ENCODE measurements around the gene ELOVL5. TPM values are rescaled to one million over a fixed set of nuclear protein-coding genes. Genes with fewer than 3 reads are reported as not detected.

The ELOVL5 gene
- total RNA-seq, 1 donor from 2014 or later: 185 TPM

DNA sequence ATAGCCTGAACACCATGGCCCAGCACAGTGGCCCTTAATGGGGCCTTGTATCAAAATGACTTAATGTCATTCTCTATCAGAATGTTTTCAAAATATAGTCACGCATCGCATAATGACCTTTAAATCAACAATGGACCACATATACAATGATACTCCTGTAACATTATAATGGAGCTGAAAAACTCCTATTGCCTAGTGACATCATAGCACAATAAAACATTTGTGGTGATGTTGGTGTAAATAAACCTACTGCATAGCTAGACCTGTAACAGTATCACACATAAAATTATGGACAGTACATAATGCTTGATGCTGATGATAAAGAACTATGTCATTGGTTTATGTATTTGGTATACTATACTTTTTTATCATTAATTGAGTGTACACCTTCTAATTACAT is 9.3 kb downstream of the ELOVL5 start:
- H3K9ac ChIP-seq: no peak overlapping the region
- H3K4me1 Mint-ChIP-seq: peaks cover 25% of the 10 kb centered on the region
- peaks cover 4% of the 10 kb centered on the region for H3K27me3 Mint-ChIP-seq (ENCODE audit: insufficient read depth, low read depth)
- no peaks in the 10 kb centered on the region for H3K36me3 ChIP-seq
- no peak overlapping the region for H3K4me3 Mint-ChIP-seq
- peaks cover 9% of the 10 kb centered on the region for H3K9me3 Mint-ChIP-seq
- no peak overlapping the region for H3K4me3 ChIP-seq
- no peaks in the 10 kb centered on the region for H3K27me3 ChIP-seq
- peaks cover 100% of the 10 kb centered on the region for H4K20me1 ChIP-seq (ENCODE audit: low read depth)
- H3K4me2 ChIP-seq: no peak overlapping the region
- peaks cover 100% of the 10 kb centered on the region for H3K79me2 ChIP-seq (ENCODE audit: low read depth)
- no peak overlapping the region for H2AFZ ChIP-seq (replicated peaks)
- peaks cover 19% of the 10 kb centered on the region for H3K36me3 Mint-ChIP-seq
- peaks cover 26% of the 10 kb centered on the region for H3K4me1 ChIP-seq
- TF ChIP-seq, protein P1, sequence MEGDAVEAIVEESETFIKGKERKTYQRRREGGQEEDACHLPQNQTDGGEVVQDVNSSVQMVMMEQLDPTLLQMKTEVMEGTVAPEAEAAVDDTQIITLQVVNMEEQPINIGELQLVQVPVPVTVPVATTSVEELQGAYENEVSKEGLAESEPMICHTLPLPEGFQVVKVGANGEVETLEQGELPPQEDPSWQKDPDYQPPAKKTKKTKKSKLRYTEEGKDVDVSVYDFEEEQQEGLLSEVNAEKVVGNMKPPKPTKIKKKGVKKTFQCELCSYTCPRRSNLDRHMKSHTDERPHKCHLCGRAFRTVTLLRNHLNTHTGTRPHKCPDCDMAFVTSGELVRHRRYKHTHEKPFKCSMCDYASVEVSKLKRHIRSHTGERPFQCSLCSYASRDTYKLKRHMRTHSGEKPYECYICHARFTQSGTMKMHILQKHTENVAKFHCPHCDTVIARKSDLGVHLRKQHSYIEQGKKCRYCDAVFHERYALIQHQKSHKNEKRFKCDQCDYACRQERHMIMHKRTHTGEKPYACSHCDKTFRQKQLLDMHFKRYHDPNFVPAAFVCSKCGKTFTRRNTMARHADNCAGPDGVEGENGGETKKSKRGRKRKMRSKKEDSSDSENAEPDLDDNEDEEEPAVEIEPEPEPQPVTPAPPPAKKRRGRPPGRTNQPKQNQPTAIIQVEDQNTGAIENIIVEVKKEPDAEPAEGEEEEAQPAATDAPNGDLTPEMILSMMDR (IDR thresholded peaks at IDR 0.05): no peak
- TF ChIP-seq EZH2 (IDR thresholded peaks at IDR 0.05) (no peak), EZH2phosphoT487 (IDR thresholded peaks at IDR 0.05) (no peak)
- H3K9me3 ChIP-seq (ENCODE audit: low read depth): no peaks in the 10 kb centered on the region
- DNase-seq (ENCODE audit: low spot score): no peak
- H3K27ac Mint-ChIP-seq: no peak overlapping the region
- no peaks in the 10 kb centered on the region for H3F3A ChIP-seq (ENCODE audit: low read depth)
- H3K27ac ChIP-seq: no peak overlapping the region

DNA sequence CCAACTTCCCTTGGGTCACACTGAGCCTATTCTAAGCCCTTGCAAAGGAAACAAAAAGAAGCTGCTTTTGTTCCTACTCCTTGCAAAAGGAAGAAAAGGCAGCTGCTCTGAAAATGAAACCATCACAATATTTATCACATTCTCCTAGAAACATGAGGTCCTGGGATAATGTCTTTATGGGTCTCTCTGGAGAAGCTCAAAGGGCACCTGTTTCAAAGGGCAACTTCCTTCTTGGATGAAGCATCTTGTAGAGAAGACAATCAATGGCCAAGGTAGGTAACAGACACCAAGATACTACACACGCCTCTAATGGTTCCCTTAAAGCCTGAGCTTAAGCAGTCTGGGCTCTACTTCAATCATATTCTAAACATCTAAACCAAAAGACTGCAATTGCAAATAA is 10.4 kb downstream of the ELOVL5 start:
- H3K36me3 ChIP-seq: no peaks in the 10 kb centered on the region
- TF ChIP-seq EZH2 (IDR thresholded peaks at IDR 0.05): no peak
- TF ChIP-seq EZH2phosphoT487 (IDR thresholded peaks at IDR 0.05): no peak
- TF ChIP-seq, protein P1 (IDR thresholded peaks at IDR 0.05): no peak
- peaks cover 26% of the 10 kb centered on the region for H3K4me1 ChIP-seq
- H3F3A ChIP-seq (ENCODE audit: low read depth): no peaks in the 10 kb centered on the region
- H3K79me2 ChIP-seq (ENCODE audit: low read depth): peaks cover 100% of the 10 kb centered on the region
- peaks cover 100% of the 10 kb centered on the region for H4K20me1 ChIP-seq (ENCODE audit: low read depth)
- H3K4me3 Mint-ChIP-seq: no peak overlapping the region
- H3K27ac Mint-ChIP-seq: no peak overlapping the region
- no peak overlapping the region for H3K4me2 ChIP-seq
- no peak overlapping the region for H2AFZ ChIP-seq (replicated peaks)
- H3K9ac ChIP-seq: no peak overlapping the region
- no peaks in the 10 kb centered on the region for H3K27me3 Mint-ChIP-seq (ENCODE audit: insufficient read depth, low read depth)
- DNase-seq (ENCODE audit: low spot score): no peak
- H3K27ac ChIP-seq: no peak overlapping the region
- H3K9me3 ChIP-seq (ENCODE audit: low read depth): no peaks in the 10 kb centered on the region
- no peak overlapping the region for H3K4me3 ChIP-seq
- no peaks in the 10 kb centered on the region for H3K27me3 ChIP-seq
- peaks cover 24% of the 10 kb centered on the region for H3K4me1 Mint-ChIP-seq
- peaks cover 10% of the 10 kb centered on the region for H3K9me3 Mint-ChIP-seq
- peaks cover 21% of the 10 kb centered on the region for H3K36me3 Mint-ChIP-seq

DNA sequence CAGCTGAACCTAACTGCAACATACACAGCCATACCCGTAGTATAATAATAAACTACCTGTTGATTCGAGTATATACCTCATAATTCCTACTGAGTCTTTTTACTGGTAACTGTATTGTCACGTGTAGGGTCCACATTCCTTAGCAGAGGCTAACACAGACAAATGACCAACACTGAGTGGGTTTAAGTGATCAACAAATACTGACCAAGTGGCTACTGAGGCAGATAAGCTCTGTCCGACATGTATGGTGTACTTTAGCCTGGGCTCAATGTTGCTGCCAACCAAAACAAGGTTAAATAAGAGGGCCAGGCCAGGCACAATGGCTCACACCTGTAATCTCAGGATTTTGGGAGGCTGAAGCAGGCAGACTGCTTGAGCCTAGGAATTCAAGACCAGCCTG is 12.7 kb downstream of the ELOVL5 start:
- H3K36me3 Mint-ChIP-seq: peaks cover 38% of the 10 kb centered on the region
- no peak overlapping the region for H3K27ac ChIP-seq
- no peak for DNase-seq (ENCODE audit: low spot score)
- no peak overlapping the region for H3K4me3 ChIP-seq
- TF ChIP-seq EZH2phosphoT487 (IDR thresholded peaks at IDR 0.05) (no peak), EZH2 (IDR thresholded peaks at IDR 0.05) (no peak)
- TF ChIP-seq, protein P1 (IDR thresholded peaks at IDR 0.05): no peak
- H3K36me3 ChIP-seq: no peaks in the 10 kb centered on the region
- H3K9me3 Mint-ChIP-seq: peaks cover 15% of the 10 kb centered on the region
- no peaks in the 10 kb centered on the region for H3F3A ChIP-seq (ENCODE audit: low read depth)
- peaks cover 9% of the 10 kb centered on the region for H3K4me1 Mint-ChIP-seq
- peaks cover 14% of the 10 kb centered on the region for H3K4me1 ChIP-seq
- no peak overlapping the region for H3K4me3 Mint-ChIP-seq
- no peaks in the 10 kb centered on the region for H3K27me3 ChIP-seq
- H2AFZ ChIP-seq (replicated peaks): no peak overlapping the region
- peak overlapping the region; percentile 24 for H3K4me2 ChIP-seq
- H3K27ac Mint-ChIP-seq: no peak overlapping the region
- H3K9me3 ChIP-seq (ENCODE audit: low read depth): no peaks in the 10 kb centered on the region
- no peak overlapping the region for H3K9ac ChIP-seq
- peaks cover 90% of the 10 kb centered on the region for H4K20me1 ChIP-seq (ENCODE audit: low read depth)
- peaks cover 100% of the 10 kb centered on the region for H3K79me2 ChIP-seq (ENCODE audit: low read depth)
- H3K27me3 Mint-ChIP-seq (ENCODE audit: insufficient read depth, low read depth): no peaks in the 10 kb centered on the region

Measured in neural progenitor cell (in vitro differentiated cells).